Sigmoid colon (tissue), 7 donors: Measurements from ENCODE around the gene ZNF593OS. TPM values are rescaled to one million over a fixed set of nuclear protein-coding genes. Genes with fewer than 3 reads are reported as not detected.

Experiments
- DNase-seq: peaks from one replicate; pipeline ENCODE4 v3.0.0-alpha.2; 2019
- H3K27ac ChIP-seq, 4 donors: fragments of 200-600 bp; sonication (generic); one replicate each; pipeline ENCODE4 v1.5.1; 2016 to 2019; ENCODE audit warnings: mild to moderate bottlenecking in 1 of 4
- H3K27me3 ChIP-seq, 3 donors: fragments of 200-600 bp; sonication (generic); one replicate each; pipeline ENCODE4 v1.5.1; 2019; ENCODE audit warnings: mild to moderate bottlenecking in 1 of 3
- H3K36me3 ChIP-seq, 4 donors: fragments of 200-600 bp; sonication (generic); one replicate each; pipeline ENCODE4 v1.5.1; 2016 to 2019
- H3K4me1 ChIP-seq, 4 donors: fragments of 200-600 bp; sonication (generic); one replicate each; pipeline ENCODE4 v1.5.1; 2017 to 2019
- H3K4me3 ChIP-seq, 4 donors: fragments of 200-600 bp; sonication (generic); one replicate each; pipeline ENCODE4 v1.5.1; 2017 to 2019; ENCODE audit warnings: mild to moderate bottlenecking in 2 of 4, moderate library complexity in 1 of 4
- H3K9me3 ChIP-seq, 4 donors: fragments of 200-600 bp in 3 of 4; sonication (generic) in 3 of 4; one replicate each; pipeline versions ENCODE4 v1.5.1 to v1.6.1; 2013 to 2019
- EP300 ChIP-seq, 4 donors: sonication (generic); formaldehyde crosslinking; IDR thresholded peaks; one replicate each; pipeline ENCODE4 v1.6.1; 2017; ENCODE audit warnings: antibody characterized with exemption in 4 of 4
- POLR2A ChIP-seq, 2 donors: fragments of 450-650 bp; IDR thresholded peaks; one replicate each; pipeline ENCODE4 v1.6.1; 2016; ENCODE audit warnings: antibody characterized with exemption in 2 of 2, mild to moderate bottlenecking in 2 of 2, moderate library complexity in 2 of 2
- POLR2AphosphoS5 ChIP-seq, 4 donors: sonication (generic); formaldehyde crosslinking; IDR thresholded peaks; one replicate each; pipeline ENCODE4 v1.6.1; 2017; ENCODE audit warnings: antibody characterized with exemption in 4 of 4
- WGBS, 2 donors: extraction: QIAGEN DNeasy Blood & Tissue Kit; methylation state at CpG; one replicate each; pipeline ENCODE4 v1.1.7; 2013; 5-methylcytosine and 5-hydroxymethylcytosine counted together
- intact Hi-C: fragments of 100-400 bp; cut with DNase I; formaldehyde crosslinking; loops from one replicate; pipeline ENCODE4 v1.15.1; 2023
- polyA plus RNA-seq, 3 donors: library from polyadenylated mRNA; stranded (reverse); fragments of 200-250 nt; gene quantifications; one replicate each; pipeline ENCODE4 v1.2.3, GENCODE V29; 2013
- total RNA-seq, 4 donors: library from RNA; depleted of rRNA; stranded (reverse); fragments of >200 nt; gene quantifications; one replicate each; pipeline ENCODE4 v1.1.0, GENCODE V29; 2016
- TF ChIP-seq, protein P1 (sequence below), 4 experiments: fragments of 450-650 bp in 3 of 4; fragments of 200-600 bp in 1 of 4; IDR thresholded peaks; one replicate each; pipeline ENCODE4 v1.5.1; 2016 to 2019; ENCODE audit warnings: antibody characterized with exemption in 4 of 4, mild to moderate bottlenecking in 3 of 4, moderate library complexity in 2 of 4
- donor health status: healthy with polysubstance abuse.
- donor health status: Bipolar disorder and iron deficiency.
- donor health status: healthy.

The ZNF593OS gene
- total and polyA plus RNA-seq, 7 donors = 0.13 TPM; not detected in 6

DNA sequence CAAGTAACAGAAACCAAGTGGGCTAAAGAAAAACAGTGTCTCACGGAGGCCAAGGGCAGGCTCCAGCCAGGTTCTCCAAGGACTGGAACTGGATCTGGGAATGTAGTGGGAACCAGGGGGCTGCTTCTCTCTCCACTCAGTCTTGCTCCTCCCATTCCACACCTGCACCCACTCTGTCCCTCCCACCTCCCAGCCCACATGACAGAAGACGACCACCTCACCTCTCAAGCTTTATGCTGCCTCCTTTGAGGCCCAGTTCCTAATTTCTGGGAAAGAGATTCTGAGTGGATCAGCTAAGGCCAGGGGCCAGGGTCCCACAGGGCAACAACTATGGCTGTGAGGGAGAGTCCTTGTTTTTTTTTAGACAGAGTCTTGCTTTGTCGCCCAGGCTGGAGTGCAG, 43.6 kb upstream of the ZNF593OS start:
- Histone ChIP-seq H3K4me1 (no peaks in the 10 kb centered on the region), H3K4me3 (no peak overlapping the region), H3K36me3 (no peaks in the 10 kb centered on the region), H3K27me3 (peaks cover 0 to 3% (median 0%) of the 10 kb centered on the region in 3 donors), H3K27ac (no peak overlapping the region), H3K9me3 (no peaks in the 10 kb centered on the region)
- WGBS, 2 donors = 52 to 55% methylated on average over 3 of the region's 3 CpGs
- no peak for DNase-seq
- intact Hi-C loops = no loop called here
- TF ChIP-seq POLR2A (IDR thresholded peaks at IDR 0.05) (no peak), EP300 (IDR thresholded peaks at IDR 0.05) (no peak), POLR2AphosphoS5 (IDR thresholded peaks at IDR 0.05) (no peak)
- TF ChIP-seq, protein P1, sequence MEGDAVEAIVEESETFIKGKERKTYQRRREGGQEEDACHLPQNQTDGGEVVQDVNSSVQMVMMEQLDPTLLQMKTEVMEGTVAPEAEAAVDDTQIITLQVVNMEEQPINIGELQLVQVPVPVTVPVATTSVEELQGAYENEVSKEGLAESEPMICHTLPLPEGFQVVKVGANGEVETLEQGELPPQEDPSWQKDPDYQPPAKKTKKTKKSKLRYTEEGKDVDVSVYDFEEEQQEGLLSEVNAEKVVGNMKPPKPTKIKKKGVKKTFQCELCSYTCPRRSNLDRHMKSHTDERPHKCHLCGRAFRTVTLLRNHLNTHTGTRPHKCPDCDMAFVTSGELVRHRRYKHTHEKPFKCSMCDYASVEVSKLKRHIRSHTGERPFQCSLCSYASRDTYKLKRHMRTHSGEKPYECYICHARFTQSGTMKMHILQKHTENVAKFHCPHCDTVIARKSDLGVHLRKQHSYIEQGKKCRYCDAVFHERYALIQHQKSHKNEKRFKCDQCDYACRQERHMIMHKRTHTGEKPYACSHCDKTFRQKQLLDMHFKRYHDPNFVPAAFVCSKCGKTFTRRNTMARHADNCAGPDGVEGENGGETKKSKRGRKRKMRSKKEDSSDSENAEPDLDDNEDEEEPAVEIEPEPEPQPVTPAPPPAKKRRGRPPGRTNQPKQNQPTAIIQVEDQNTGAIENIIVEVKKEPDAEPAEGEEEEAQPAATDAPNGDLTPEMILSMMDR (IDR thresholded peaks at IDR 0.05) = no peak

DNA sequence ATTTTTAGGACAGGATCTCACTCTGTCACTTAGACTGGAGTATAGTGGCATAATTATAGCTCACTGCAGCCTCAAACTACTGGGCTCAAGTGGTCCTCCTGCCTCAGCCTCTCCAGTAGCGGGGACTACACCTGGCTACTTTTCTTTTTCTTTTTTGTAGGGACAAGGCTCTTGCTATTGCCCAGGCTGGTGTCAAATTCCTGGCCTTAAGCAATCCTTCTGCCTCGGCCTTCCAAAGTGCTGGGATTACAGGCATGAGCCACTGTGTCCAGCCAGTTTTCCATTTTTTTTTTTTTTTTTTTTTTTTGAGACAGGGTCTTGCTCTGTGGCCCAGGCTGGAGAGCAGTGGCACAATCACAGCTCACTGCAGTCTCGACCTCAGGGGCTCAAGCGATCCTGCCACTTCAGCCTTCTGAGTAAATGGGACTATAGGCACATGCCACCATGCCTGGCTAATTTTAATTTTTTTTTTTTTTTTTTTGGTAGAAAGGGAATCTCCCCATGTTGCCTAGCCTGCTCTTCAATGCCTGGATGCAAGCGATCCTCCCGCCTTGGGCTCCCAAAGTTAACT, 41.8 kb upstream of the ZNF593OS start:
- 90 to 92% methylated on average over 6 of the region's 6 CpGs for WGBS, 2 donors
- no peaks in the 10 kb centered on the region for H3K27me3 ChIP-seq
- no peaks in the 10 kb centered on the region for H3K36me3 ChIP-seq
- H3K27ac ChIP-seq = no peak overlapping the region
- TF ChIP-seq POLR2AphosphoS5 (IDR thresholded peaks at IDR 0.05) (no peak), EP300 (IDR thresholded peaks at IDR 0.05) (no peak), POLR2A (IDR thresholded peaks at IDR 0.05) (no peak)
- TF ChIP-seq, protein P1 (IDR thresholded peaks at IDR 0.05) = no peak
- no peak overlapping the region for H3K4me3 ChIP-seq
- DNase-seq = no peak
- H3K9me3 ChIP-seq = no peaks in the 10 kb centered on the region
- intact Hi-C loops = no loop called here
- H3K4me1 ChIP-seq = no peaks in the 10 kb centered on the region

DNA sequence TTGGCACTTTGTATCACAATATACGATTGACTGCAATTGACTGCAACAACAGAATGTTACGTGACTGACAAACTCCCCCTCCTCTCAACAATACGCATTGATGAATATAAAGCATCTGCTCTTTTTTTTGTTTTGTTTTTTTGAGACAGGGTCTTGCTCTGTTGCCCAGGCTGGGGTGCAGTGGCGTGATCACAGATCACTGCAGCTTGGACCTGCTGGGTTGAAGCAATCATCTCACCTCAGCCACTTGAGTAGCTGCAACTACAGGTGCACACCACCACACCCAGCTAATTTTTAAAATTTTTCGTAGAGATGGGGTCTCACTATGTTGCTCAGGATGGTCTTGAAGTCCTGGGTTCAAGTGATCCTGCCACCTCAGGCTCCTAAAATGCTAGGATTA, 41.1 kb upstream of the ZNF593OS start:
- Histone ChIP-seq H3K4me3 (no peak overlapping the region), H3K4me1 (no peaks in the 10 kb centered on the region), H3K27me3 (no peaks in the 10 kb centered on the region), H3K27ac (no peak overlapping the region), H3K9me3 (no peaks in the 10 kb centered on the region), H3K36me3 (no peaks in the 10 kb centered on the region)
- WGBS, 2 donors = 90 to 93% methylated on average over 5 of the region's 5 CpGs
- no peak for DNase-seq
- intact Hi-C loops = no loop called here
- TF ChIP-seq, protein P1 (IDR thresholded peaks at IDR 0.05) = no peak
- TF ChIP-seq POLR2AphosphoS5 (IDR thresholded peaks at IDR 0.05) (no peak), EP300 (IDR thresholded peaks at IDR 0.05) (no peak), POLR2A (IDR thresholded peaks at IDR 0.05) (no peak)

DNA sequence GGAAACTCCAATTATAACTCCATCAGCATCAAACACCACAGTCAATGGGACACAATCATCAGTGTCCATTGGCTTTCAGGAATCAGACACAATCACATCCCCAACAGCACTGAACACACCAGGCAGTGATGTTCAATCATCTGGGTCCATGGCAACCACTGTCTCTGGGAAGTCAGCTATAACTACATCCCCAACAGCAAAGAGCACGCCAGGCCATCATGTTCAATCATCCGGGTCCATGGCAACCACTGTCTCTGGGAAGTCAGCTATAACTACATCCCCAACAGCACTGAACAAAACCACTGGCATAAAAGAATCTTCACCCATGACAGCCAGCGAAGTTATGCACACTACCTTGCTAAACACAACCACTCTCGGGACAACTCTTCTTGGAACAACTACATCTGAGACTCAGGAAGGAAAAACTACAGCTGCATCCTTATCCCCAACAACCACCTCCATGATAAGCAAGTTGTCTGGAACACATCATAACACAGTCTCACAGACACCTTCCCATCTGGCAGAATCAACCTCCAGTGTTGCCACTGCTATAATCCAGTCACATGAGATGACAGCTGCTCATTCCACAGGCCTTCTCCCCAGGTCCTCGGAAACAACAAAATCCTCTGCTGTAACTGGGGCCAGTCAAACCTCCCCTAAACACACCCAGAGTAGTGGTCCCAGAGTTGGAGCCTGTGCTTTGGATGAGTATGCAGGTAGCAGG, 38.7 kb upstream of the ZNF593OS start:
- TF ChIP-seq EP300 (IDR thresholded peaks at IDR 0.05) (no peak), POLR2AphosphoS5 (IDR thresholded peaks at IDR 0.05) (no peak)
- TF ChIP-seq, protein P1 (IDR thresholded peaks at IDR 0.05) = no peak
- no peak for DNase-seq
- Histone ChIP-seq H3K4me3 (no peak overlapping the region), H3K27ac (no peak overlapping the region), H3K27me3 (no peaks in the 10 kb centered on the region), H3K9me3 (no peaks in the 10 kb centered on the region), H3K36me3 (no peaks in the 10 kb centered on the region), H3K4me1 (no peaks in the 10 kb centered on the region)
- WGBS, 2 donors = 88 to 90% methylated on average over 5 of the region's 5 CpGs
- intact Hi-C loops = no loop called here
